Pulmonary artery endothelial cell (primary cell): Measurements from ENCODE around the gene DHX40. TPM values are rescaled to one million over a fixed set of nuclear protein-coding genes. Genes with fewer than 3 reads are reported as not detected.
"Not testable (repeated sequence)": the region's sequence is repeated elsewhere in the genome, so short reads cannot be mapped to it uniquely, and the experiment has no call there.

ENCODE experiments used
- DNase-seq: peaks from one replicate; pipeline ENCODE4 v3.0.0-alpha.2; 2011; ENCODE audit warnings: low read depth, low spot score
- total RNA-seq: library from RNA; depleted of rRNA; stranded (reverse); fragments of >200 nt; gene quantifications from 2 replicates; pipeline ENCODE4 v1.2.3, GENCODE V29; 2014

The DHX40 gene
- total RNA-seq, 1 donor from 2014 or later, result 57.6 TPM

GRCh38 chr17:59558953-59559352 lies 6.5 kb upstream of the DHX40 start:
- DNase-seq, result no peak

GRCh38 chr17:59561042-59561441 lies 4.4 kb upstream of the DHX40 start:
- DNase-seq, result no peak

- DNase-seq, result peak; percentile 47
Measured at GRCh38 chr17:59565959-59566324, 532 bp downstream of the DHX40 start.

- DNase-seq, result not testable (repeated sequence)
Measured at GRCh38 chr17:59569151-59569550, 3.7 kb downstream of the DHX40 start.

GRCh38 chr17:59572301-59572924 lies 7.0 kb downstream of the DHX40 start:
- DNase-seq, result no peak

- not testable (repeated sequence) for DNase-seq
Measured at GRCh38 chr17:59584168-59584567, 18.8 kb downstream of the DHX40 start.

GRCh38 chr17:59600169-59600568 lies 34.8 kb downstream of the DHX40 start:
- DNase-seq, result no peak

GRCh38 chr17:59601130-59601529 lies 35.7 kb downstream of the DHX40 start:
- DNase-seq, result no peak

GRCh38 chr17:59607061-59607460 lies 41.7 kb downstream of the DHX40 start:
- no peak for DNase-seq

GRCh38 chr17:59607817-59608403 lies 42.5 kb downstream of the DHX40 start:
- DNase-seq, result no peak

GRCh38 chr17:59611503-59611902 lies 46.1 kb downstream of the DHX40 start:
- DNase-seq, result no peak

- DNase-seq, result no peak
Measured at GRCh38 chr17:59616253-59616920, 51.0 kb downstream of the DHX40 start.

GRCh38 chr17:59617156-59617732 lies 51.8 kb downstream of the DHX40 start:
- no peak for DNase-seq

GRCh38 chr17:59619035-59619297 lies 53.6 kb downstream of the DHX40 start:
- no peak for DNase-seq

GRCh38 chr17:59619298-59620063 lies 54.1 kb downstream of the DHX40 start, which contains the start of gene CLTC:
TSS of gene CLTC (plus strand) at chr17:59619895. CDS start at chr17:59620132, 237 bp downstream.
- DNase-seq, result peak; percentile 95

- no peak for DNase-seq
Measured at GRCh38 chr17:59620064-59620359, 54.6 kb downstream of the DHX40 start.

GRCh38 chr17:59620518-59621259 lies 55.3 kb downstream of the DHX40 start:
- no peak for DNase-seq

GRCh38 chr17:59621771-59622170 lies 56.4 kb downstream of the DHX40 start:
- DNase-seq, result no peak

GRCh38 chr17:59623151-59623550 lies 57.7 kb downstream of the DHX40 start:
- no peak for DNase-seq

GRCh38 chr17:59626756-59627155 lies 61.3 kb downstream of the DHX40 start:
- DNase-seq, result no peak

GRCh38 chr17:59627274-59627673 lies 61.9 kb downstream of the DHX40 start:
- no peak for DNase-seq
